Stimulated activated CD8-positive, alpha-beta memory T cell treated with anti-CD3 and anti-CD28 coated beads, Interleukin-15, amount 100 ng/mL, for 48 hours (primary cell): ENCODE data around the gene RABGAP1L.
"Not testable (repeated sequence)": the region's sequence is repeated elsewhere in the genome, so short reads cannot be mapped to it uniquely, and the experiment has no call there.

Experiments
- DNase-seq, 2 donors: peaks; one replicate each; pipeline ENCODE4 v3.0.0-alpha.2; 2020; ENCODE audit warnings: low read depth in 2 of 2

RABGAP1L gene

DNA sequence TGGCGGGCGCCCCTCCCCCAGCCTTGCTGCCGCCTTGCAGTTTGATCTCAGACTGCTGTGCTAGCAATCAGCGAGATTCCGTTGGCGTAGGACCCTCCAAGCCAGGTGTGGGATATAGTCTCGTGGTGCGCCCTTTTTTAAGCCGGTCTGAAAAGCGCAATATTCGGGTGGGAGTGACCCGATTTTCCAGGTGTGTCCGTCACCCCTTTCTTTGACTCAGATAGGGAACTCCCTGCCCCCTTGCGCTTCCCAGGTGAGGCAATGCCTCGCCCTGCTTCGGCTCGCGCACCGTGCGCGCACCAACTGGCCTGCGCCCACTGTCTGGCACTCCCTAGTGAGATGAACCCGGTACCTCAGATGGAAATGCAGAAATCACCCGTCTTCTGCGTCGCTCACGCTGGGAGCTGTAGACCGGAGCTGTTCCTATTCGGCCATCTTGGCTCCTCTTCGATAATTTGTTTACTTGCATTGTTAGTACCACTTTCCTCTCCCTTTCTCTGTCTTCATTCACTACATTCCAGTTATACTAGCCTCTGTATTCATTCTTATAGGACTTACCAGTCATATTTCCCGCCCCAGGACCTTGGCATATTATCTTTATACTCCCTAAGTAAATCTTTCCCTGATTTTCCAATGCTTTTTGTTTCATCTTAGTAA is 79.7 kb downstream of the RABGAP1L start:
- DNase-seq, result not testable (repeated sequence)

DNA sequence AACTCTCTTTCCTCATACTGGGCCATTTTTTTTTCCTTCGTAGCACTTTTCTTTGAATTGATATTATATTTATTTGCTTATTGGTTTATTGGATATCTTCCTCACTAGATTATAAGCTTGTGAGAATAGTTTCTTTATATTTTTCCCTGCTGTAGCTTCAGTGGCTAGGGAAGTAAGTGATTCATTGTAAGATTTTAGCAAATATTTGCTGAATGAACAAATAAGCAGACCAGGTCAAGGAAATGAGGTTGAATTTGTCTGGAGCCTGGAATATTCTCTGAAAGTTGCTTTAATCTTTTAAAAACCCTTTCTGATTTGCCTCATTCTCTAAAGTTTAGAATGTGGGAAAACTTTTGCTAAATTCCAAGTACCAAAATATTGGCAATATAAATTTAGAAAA is 80.2 kb downstream of the RABGAP1L start:
- DNase-seq, result no peak

DNA sequence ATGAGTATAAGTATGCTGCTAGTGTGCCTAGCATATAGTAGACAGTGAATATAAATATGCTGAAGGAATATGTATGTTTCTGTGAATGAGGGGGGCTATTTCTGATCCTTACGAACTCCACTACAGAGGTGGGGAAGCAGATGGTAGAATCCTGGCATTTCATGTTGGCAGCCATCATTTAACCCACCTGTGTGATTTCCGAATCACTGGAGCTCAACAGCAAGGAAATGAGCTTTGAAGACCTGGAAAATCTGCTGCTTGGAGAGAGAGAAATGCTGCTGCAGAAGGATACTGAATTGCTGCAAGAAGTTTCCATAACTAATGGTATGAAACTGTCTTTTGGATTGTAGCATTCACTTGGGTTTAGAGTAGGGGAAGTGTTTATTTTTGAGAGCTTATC is 83.5 kb downstream of the RABGAP1L start:
- DNase-seq, result no peak

DNA sequence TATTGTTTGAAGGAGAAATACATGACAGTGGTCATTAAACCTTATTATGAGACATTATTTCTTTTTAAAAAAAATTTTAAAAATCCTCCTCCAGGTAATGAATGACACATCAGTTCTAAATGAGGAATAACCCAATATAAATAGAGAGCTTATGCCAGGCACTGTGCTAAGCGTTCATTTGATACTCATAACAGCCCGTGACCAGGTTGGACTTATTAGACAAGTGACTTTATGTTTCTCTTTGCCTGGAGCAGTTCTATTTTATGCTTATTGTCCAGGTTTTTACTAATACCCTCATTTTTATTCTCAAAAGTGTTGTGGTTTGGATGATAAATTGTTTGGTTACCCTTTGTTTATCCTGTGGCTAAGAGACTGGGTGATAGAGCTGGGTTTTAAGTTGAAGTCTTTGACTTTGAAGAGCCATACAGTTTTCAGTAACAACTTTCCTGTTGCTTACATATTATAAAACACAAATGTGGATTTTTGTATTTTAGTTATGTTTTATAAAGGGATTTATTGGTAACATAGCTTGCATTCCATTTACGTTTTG is 84.2 kb downstream of the RABGAP1L start:
- DNase-seq, result no peak

DNA sequence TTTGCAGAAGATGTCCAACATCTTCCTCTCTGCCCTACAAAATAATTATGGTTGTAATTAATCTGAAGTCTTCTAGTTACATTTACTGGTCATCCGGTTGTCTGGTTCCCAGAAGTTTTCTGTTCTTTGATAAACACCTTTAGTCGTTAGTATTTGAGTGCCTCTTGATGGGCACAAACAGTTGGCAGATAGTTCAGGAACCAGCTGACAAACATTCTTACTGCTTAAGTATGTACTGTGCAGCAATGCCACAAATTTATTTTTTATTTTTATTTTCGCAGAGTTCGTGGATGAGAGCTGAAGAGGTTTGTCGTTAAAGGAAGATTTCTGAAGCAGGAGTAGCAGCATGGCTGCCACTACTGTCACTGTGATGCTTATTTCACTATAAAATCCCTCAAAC is 84.7 kb downstream of the RABGAP1L start:
- DNase-seq, result no peak

DNA sequence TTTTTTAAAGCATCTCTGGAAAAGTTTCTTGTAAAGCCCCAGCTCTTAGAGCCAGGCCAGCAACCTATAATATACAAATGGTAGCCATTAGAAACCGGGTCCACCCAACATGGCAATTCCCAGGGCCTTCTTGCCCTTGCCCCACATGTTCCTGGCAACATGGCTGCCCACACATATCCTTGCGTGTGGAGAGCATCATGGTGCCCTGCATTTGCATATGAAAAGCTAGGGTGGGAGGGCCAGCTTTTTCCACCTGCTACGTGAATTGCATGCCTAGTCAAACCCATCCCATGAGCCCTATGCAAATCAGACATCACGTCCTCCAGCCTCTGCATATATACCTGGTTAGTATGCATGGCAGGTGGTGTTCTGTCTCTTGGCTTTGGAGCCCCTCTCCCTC is 88.2 kb downstream of the RABGAP1L start:
- no peak for DNase-seq

DNA sequence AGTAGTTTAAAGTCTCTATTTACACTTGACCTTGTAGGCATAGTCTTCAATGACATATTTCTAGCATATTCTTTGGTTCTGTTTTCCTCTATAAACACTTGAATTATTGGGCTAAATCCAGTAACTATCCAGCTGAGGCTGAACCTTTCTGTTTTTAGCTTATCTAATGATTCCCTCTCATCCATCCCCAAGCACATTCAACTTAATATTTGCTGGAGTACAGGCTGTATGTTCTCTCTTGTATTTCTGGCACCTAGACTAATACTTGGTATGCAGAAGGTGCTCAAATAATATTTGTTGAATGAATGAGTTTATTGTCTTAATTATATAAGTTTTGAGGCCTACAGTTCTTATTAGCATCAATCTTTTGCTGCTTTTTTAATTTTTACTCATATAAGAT is 88.7 kb downstream of the RABGAP1L start:
- no peak for DNase-seq

DNA sequence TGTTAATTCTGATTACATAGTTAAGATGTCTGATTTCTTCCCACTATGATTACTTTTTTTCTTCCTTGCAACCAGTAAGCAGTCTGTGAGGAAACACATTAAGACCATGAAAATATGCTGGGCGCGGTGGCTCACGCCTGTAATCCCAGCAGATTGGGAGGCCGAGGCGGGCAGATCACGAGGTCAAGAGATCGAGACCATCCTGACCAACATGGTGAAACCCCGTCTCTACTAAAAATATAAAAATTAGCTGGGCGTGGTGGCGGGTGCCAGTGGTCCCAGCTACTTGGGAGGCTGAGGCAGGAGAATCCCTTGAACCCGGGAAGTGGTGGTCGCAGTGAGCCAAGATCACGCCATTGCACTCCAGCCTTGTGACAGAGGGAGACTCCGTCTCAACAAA is 97.1 kb downstream of the RABGAP1L start:
- DNase-seq, result not testable (repeated sequence)

DNA sequence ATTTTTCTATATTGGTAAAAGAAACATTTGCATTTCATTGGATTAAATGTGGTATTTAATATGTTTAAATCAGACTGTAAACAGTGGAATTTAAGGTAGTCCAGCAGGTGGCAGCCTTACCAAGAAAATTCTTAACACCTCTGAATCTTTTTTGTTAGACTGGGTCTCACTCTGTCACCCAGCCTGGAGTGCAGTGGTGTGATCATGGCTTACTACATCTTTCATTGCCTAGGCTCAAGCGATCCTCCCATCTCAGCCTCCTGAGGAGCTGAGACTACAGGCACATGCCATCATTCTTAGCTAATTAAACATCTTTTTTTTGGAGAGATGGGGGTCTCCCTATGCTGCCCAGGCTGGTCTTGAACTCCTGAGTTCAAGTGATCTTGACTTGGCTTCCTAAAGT is 98.8 kb downstream of the RABGAP1L start:
- no peak for DNase-seq

DNA sequence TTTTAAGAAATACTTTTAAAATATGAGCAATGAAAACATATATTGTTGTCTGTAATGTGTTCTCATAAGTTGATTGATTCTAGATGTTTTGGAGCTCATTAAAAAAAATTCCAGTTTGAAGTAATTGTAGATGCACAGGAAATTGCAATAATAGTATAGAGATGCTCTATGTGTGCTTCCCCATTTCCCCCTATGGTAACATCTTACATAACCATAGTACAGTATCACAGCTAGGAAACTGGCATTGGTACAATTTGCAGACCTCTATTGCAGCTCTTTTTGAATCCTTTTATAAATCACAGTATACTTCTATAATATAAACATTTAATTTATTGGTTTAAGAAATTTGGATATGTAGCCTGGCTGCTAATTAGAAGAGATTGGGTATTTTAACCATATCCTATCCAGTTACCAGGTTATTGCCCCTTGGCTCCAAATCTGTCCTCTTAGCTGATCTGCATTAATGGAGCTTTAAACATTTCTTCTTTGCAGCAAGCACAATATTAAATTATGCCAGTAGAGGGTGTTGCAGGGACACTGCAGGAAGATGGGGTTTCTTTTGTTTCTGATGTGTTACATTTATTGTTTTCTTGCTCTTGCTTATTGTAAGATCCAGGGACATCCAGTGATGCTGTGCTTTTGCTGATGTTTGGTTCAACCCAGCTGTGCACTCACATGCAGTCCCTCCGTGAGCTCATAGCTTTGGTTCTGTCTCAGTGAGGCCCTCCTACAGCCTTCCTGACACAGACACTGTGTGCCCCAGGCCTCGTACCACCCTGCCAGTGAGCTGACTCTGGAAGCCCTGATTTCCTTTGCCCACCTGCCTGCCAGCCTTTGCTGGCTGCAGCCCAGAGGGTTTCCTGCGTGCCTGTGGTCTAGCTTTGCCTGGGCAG is 103.3 kb downstream of the RABGAP1L start:
- DNase-seq, result no peak

DNA sequence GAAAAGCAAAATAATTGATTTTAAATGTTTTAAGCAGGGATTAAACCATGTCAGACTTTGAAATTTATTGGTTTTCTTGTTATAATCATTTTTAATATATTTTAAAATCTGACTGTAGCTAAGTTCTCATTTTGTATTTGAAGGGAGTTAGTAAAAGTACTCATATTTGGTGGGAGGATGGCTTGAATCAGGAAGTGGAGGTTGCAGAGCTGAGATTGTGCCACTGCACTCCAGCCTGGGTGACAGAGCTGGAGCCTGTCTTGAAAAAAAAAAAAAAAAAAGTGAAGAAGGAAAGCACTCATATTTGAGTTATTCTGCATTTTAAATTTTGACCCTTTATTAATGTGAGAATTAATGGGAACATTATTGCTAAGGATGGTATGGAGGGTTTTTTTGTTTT is 106.0 kb downstream of the RABGAP1L start:
- DNase-seq, result no peak

DNA sequence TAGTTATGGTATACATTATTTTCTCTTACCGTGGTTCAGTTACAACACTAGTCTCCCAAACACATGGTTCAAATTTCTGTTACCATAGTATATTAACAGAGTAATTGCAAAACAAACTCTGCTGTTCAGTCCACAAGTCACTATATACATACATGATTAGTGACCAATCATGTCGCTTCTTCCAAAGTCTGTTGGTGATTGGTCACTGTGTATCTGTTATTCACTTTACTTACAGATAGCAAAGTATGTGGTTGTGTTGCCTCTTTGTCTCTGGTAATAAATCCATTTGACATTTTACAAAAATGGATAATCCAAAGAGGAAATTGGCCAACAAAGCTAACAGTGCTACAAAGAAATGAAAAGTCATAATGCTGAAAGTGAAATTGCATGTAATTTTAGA is 107.2 kb downstream of the RABGAP1L start:
- DNase-seq, result no peak

DNA sequence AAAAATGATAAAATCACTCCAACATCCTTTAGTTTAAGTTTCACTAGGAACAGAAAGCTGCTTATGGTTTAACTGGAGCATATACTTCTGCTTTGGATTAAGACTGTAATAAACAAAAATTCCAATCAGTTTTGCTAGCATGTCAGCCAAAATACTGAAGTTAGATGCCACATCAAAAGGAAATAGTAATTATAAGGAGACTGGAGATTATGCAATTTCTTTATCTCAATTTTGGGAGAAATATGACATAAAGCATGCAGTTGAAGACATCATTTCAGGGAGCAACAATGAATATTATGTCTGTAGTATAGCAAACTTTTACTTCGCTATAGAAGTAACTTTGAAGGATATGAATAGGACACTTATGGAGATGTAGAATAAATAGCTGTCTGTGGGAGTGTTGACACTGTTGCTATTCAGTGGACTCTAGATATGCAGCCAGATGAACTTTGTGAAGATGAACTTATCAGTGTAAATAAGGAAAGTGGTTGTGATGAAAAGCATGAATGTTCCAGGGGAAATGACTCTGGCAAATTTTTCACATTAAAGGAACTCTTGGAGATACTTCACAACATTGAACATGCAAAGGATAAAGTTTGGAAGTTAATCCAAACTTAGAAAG is 107.8 kb downstream of the RABGAP1L start:
- DNase-seq, result no peak

DNA sequence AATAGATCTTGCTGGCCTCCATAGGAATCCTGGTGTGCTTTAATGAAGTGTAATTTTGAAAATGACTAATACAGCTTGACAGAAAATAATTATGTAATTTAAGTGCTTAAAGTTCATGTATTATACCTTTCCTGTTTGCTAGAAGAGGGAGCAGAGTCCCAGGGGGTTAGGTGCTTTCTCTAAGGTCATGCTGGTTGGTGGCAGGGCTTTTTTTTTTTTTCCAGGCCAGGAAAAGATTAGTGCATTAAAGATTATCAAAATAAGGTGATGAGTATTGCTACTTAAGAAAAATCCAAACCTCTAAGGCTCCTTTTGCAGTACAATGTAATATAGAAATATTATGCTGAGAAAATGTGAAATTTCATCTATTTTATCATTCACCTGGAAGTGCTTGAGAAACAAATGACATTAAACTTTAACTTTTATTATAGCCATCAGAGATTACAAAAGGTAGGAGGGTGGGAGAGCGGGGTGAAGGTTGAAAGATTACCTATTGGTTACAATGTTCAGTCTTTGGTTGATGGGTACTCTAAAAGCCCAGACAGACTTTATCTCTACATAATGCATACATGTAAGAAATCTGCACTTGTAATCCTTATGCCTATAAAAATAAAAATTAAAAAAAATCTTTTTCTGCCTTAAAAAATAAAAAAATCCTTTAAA is 110.8 kb downstream of the RABGAP1L start:
- no peak for DNase-seq

DNA sequence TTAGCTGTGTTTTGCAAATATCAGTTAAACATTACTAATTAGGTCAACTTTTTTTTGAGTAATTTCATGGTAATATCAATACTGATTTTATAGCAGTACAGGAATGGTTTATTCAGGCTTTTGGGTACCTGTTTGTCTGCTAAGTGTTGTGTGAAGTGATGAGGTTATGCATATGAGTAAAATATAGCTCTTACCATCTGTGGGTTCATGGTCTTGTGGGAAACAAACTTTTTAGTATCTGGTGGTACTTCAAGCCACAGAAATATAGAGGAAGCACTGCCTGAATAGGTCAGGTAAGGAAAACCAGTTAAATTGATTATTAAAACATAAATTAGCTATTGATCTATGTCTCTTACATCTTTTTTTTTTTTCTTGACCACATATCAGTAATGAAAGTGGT is 113.9 kb downstream of the RABGAP1L start:
- no peak for DNase-seq

DNA sequence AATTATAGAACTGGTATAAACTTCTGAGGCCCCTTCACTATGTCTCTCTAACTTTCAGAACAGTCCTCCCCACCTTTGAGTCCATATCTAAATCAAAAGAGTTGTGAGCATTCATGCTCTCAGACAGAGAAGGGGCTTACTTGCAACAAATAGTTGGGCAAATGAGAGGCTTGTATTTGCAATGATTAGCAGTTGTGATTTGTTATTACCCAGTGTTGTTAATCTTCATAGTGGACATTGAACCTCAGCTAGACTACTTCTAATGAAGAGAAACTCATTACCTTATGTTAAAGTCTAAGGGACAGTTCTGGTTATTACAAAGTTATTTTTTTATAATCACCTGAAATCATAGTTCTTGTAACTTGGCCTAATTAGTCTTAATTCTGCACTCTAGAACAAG is 114.5 kb downstream of the RABGAP1L start:
- no peak for DNase-seq

DNA sequence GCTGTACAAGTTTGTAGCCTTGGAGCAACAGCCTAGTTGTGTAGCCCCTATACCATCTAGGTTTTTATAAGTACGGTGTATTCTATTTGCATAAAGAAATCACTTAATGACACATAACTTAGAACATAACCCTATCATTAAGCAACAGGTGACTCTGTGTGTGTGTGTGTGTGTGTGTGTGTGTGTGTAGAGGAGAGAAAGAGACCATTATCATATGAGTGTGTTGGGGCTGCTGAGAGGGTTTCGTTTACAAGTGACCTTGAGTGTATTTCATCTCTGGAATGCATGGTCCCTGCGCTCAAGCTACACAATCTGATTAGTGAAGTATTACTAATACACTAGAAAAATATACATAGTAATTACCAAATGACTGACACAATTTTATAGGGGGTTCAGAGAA is 115.1 kb downstream of the RABGAP1L start:
- DNase-seq, result no peak

DNA sequence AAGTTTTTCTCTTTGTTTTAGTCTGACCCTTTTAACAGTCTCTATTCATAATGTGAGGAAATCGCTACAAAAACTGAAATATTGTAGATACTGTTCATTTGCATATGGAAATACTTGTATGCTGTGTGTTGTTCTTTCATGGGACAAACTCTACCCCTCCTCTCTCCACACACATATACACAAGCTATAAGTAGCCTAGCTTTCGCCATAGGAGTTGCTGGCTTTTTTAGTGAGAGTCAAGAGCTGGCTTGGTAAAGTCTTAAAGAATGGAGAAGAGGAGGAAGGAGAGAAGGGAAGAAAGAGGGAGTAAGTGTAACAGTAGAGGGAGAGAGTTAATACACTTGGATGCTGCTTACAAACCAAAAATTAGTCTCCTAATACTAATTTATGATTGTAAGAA is 115.6 kb downstream of the RABGAP1L start:
- DNase-seq, result no peak

DNA sequence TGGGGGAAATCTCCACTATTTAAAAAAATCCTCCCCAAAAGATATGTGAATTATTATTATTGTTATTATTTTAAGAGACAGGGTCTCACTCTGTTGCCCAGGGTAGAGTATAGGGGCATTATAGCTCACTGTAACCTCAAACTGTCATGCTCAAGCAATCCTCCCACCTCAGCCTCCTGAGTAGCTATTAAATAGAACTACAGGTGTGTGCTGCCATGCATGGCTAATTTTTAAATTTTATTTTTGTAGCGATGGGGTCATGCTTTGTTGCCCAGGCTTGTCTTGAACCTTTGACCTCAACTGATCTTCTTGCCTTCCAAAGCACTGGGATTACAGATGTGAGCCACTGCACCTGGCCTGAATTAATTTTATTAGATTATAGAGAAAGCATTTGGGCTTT is 116.8 kb downstream of the RABGAP1L start:
- no peak for DNase-seq

DNA sequence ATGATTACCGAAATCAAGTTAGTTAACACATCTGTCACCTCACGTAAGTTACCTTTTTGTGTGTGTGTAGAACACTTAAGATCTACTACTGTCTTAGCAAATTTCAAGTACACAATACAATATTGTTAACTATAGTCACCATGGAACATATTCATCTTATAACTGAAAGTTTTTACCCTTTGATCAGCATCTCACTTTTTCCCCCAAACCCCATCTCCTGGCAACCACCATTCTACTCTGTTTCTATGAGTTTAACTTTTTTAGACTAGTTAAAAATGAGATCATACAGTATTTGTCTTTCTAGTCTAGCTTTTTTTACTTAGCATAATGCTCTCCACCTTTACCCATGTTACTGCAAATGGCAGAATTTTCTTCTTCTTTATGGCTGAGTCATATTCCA is 124.7 kb downstream of the RABGAP1L start:
- no peak for DNase-seq

DNA sequence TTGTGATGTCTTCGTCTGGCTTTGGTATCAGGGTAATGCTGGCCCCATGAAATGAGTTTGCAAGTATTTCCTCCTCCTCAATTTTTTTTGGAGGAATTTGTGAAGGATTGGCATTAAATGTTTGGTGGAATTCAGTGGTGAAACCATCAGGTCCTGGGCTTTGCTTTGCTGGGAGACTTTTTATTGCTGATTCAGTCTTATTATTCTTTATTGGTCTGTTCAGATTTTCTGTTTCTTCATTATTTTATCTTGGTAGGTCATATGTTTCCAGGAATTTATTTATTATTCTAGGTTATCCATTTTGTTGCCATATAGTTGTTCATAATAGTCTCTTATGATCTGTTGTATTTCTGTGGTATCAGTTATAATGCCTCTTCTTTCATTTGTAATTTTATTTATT is 126.7 kb downstream of the RABGAP1L start:
- no peak for DNase-seq

DNA sequence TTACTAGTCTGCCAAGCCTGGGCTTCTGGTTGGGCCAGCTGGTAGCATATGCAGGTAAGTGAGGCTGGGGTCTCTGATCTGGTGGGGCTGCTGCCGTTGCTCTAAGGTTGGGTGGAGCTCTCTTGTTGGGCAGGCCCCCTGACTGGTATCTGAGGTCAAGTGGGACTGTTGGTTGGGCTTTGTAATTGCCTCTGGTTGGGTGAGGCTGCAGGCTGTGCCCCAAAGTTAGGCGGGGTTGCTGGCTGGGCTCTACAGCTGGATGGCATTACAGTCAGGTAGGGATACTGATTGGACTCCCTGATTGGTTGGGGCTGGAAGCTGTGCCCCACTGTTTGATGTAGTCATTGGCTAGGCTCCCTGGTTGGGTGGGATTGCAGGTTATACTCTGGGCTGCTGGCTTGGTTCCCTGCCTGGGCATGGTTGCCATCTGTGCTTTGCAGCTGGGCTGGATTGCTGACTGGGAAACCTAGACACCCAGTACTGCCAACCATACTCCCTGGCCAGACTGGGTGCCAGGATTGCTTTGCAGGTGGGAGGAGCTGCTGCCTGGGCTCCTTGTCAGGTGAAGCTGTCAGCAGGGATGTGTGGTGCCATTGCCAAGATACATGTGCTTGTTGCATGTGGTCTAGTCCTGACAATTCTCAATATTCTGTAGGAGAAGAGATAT is 130.5 kb downstream of the RABGAP1L start:
- DNase-seq, result no peak
